HL-60/S4 (cell line): ENCODE results near the gene ACACA.

Source experiments
- in situ Hi-C: fragments of 300-500 bp; cut with MboI; formaldehyde crosslinking; loops from 2 replicates; pipeline ENCODE4 v1.14.3; 2022; ENCODE audit warnings: low sequenced_read_pairs

ACACA gene

DNA sequence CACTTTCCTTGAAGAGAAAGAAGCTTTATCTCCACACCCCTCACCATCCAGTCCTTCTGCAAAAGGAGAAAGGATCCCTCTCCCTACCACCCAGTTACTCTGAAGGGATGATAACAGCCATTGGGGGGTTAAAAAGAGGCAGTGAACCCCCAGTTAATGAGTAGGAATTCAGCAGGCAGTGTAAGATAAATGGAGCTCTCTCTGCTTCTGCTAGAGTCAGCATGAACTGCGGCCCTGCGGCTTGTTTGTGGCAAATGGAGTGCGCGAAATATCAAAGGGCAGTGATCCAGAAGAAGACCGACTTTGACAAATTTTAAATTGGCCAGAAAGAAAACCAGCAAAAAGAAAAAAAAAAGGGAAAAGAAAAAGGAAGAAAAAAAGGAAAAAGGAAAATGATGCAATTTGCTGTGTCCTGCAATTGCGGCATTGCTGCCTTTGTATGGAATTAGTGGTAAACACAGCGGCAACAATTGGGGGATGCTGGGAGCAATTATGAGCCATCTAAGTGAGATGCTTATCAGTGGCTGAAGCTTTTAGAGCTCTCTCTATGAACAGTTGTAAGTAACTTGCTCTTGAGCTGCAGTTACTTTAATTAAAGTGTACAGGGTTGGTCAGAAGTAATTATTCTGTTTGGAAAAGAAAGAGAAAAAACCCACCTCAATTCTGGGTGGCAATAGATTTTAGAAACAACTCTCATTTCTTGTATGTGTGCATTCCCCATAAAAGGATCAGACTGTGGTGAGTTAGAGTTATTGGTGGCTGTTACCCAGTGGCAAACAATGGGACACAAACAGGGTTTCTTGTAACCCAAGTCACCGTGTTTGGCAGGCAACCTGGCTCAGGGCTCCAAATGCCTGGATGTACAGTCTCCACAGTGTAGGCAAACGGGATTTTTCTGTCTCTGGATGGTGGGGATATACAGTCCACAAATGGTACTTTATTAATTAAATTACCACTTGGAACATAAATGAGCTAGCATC lies 296.6 kb downstream of the ACACA start:
- in situ Hi-C loops, result no loop called here

- in situ Hi-C loops, result no loop called here
Measured at GRCh38 chr17:37109106-37109505, 297.5 kb downstream of the ACACA start.

- in situ Hi-C loops, result no loop called here
Measured at GRCh38 chr17:37107406-37108083, 299.1 kb downstream of the ACACA start.

GRCh38 chr17:37106049-37106448 lies 300.6 kb downstream of the ACACA start:
- in situ Hi-C loops, result no loop called here

DNA sequence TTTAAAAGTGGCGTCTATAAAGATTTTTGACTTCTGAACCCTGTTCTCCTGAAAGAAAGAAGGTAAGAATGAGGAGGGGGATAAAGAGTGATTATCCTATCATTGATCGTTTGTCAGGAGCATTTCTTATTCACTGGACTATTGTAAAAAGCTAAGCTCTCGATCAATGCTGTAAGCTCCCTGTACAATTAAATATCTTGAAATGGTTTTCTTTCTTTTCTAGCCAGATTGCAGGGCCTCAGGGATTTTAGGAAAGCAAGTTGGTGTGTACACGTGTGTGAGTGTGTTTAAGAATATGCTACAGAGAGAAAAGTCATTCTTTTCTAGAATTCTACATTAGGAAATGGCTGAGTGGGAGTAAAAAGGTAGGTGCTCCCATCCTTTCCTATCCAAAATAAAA lies 303.4 kb downstream of the ACACA start:
- in situ Hi-C loops, result no loop called here

DNA sequence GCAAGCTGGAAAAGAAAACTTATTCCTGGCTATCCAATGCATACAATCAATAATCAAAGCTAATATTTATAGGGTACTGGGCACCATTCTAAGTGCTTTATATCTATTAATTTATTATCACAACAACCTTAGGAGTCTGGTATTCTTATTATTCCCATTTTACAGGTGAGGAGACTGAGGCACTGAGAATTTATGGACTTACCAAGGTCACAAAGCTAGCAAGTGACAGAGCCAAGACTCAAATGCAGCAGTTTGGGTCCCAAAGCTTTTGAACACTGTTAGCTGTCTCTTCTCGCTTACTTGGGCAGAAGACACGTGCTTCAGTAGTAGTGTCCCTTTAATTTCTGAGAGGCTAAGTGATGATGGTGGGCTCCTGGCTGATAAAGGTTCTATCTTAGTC lies 305.3 kb downstream of the ACACA start:
- in situ Hi-C loops, result no loop called here

- in situ Hi-C loops, result no loop called here
Measured at GRCh38 chr17:37100231-37100630, 306.4 kb downstream of the ACACA start.

GRCh38 chr17:37098910-37099664 lies 307.5 kb downstream of the ACACA start:
- in situ Hi-C loops, result no loop called here

- in situ Hi-C loops, result no loop called here
Measured at GRCh38 chr17:37098152-37098551, 308.5 kb downstream of the ACACA start.

- in situ Hi-C loops, result no loop called here
Measured at GRCh38 chr17:37097154-37097553, 309.5 kb downstream of the ACACA start.

DNA sequence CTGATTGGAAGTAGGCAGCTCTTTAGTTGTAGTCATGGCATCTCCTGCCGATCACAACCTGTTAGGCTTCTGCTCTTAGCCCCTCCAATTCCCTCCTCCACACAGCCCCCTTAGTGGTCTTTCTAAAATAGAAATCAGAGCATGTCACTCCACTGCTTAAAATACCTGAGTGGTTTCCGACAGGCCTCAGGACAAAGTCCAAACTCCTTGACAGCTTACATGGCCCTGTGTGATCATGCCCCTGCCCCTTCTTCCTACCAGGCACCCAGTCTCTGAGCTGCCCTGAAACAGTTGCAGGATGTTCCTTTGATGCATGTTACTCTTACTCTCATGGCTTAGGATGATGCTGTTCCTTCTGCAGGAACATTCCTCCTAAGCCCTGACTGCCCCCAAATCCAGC lies 310.6 kb downstream of the ACACA start:
- in situ Hi-C loops, result no loop called here

DNA sequence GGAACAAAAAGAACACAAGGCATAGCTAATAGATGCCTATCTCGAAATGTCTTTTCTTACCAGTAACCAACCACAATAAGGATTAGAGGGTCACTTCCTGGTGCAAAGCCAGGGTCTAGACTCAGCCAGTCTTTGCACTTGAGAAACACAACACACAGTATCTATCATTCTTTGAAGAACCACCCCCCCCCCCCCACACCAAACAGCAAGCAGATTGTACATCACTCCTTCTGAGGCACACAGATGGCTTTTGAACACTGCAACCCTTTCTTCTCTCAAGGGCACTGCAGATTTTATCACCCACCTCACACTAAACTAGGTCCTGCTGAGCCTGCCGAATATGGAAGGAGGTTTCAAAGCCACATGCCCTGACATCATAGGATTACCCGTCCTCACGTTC lies 312.2 kb downstream of the ACACA start:
- in situ Hi-C loops, result no loop called here

DNA sequence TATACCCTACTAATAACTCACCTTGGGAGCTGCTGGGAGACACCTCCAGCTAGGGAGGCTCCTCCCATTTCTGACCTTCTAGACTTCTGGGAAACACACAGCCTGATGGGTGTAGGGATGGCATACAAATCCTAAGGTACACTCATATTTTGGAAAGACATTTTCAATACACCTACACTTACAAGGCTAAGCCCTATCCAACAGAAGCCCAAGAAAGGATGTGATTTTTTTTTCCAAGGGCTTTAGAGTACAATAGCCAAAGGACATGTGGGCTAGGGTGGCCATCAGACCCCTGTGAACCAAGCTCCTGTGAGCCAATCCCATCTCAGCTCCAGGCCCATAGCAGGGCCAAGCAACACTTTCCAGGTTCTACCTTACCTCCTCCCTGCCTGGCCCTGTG lies 313.9 kb downstream of the ACACA start:
- in situ Hi-C loops, result no loop called here

DNA sequence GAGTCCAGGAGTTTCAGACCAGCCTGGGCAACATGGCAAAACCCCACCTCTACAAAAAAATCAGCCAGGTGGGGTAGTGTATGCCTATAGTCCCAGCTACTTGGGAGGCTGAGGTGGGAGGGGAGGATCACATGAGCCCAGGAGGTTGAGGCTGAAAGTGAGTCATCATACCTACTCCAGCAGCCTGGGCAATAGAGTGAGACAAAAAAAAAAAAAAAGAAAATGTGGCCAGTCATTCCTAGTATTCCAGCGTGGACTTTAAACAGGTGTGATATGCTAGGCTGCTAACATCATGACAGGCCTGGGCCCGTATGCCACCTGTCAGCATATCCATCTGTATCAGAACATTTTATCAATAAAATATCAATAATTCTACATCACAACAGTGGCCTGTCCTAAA lies 314.6 kb downstream of the ACACA start:
- in situ Hi-C loops, result no loop called here

- in situ Hi-C loops, result no loop called here
Measured at GRCh38 chr17:37090941-37091340, 315.7 kb downstream of the ACACA start.

- in situ Hi-C loops, result no loop called here
Measured at GRCh38 chr17:37089956-37090355, 316.7 kb downstream of the ACACA start.

DNA sequence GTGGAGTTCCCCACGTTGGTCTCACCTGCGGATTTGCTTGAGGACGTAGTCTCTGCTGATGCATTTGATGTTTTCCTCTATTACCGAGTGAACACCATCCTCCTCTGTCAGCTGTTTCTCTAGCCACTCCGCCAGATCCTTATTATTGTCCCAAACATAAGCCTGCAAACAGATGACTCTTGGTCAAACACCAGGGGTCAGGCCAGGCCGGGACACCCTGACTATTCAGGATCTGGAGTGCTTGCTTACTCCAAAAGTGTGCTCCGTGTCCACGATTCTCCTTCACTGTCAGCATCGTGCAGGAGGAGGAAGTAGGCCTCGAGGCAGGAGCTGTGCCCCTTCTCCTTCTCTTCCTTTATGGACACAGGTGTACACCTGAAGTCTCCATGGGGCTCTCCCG lies 317.7 kb downstream of the ACACA start:
- in situ Hi-C loops, result no loop called here

DNA sequence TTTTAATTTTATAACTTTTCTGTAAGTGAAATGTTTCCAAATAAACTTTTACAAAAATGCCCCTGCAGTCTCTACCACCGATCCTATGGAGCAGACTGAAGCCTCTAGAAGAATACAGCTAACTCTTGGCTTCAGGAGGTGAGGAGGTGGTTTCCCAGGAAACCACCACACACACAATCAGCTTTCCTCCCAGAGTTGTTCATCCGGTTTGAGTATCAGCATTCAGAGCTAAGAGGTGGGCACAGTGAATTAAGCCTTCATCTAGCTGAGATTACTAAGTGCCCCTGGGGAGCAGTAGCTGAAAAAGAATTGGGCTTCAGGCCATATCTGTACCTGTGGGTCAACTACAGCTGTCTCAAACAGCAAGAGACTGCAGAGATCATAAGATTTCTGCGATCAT lies 318.2 kb downstream of the ACACA start:
- in situ Hi-C loops, result no loop called here

DNA sequence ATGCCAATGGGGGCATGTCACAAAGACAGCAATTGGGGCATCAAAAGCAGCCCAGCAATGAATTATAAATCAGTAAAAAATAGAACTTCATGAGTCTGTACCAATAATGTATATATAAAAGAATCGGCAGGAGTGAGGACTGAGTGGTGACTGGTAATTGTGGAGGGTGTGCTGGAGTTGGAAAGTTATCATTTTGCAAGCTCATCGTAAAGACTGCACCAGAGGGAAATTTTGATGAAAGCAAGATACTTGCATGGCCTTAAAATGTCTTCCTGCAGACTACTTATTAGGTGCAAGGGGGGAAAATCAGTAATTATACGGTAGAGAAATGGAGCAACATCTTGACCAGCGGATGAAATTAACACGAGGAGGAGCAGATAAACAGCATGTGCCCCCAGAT lies 319.0 kb downstream of the ACACA start:
- in situ Hi-C loops, result no loop called here

- in situ Hi-C loops, result no loop called here
Measured at GRCh38 chr17:37086948-37087347, 319.7 kb downstream of the ACACA start.

DNA sequence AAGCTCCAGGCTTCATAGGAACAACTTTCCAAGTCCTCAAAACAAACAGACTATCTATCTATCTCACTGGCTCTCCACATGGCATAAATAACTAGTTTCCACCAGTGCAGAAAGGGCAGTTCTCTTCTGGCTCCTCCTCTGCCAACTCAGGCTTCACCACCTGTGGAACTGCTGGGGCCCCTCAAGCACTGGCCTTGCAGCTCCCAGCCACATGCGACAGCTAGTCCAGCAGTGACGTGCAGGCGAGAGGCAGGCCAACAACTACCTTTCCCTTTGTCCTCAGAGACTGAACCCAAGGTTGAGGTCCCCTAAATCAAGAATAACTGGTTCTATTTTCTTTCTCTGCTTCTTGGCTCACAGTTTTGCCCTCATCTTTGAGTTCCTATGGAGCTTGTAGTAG lies 320.3 kb downstream of the ACACA start:
- in situ Hi-C loops, result no loop called here
